NCI-H1048 (cell line): ENCODE results near the gene GUK1.

ENCODE experiments used
- DNase-seq: peaks from one replicate; lab custom pipeline; 2025; lab: John Stamatoyannopoulos, UW

GUK1 gene

GRCh38 chr1:228131766-228132165 lies 8.3 kb upstream of the GUK1 start:
- DNase-seq, result no peak

GRCh38 chr1:228134591-228134990 lies 5.5 kb upstream of the GUK1 start:
- DNase-seq, result no peak

- DNase-seq, result no peak
Observed at GRCh38 chr1:228136901-228137300, 3.2 kb upstream of the GUK1 start.

- DNase-seq, result no peak
Observed at GRCh38 chr1:228139406-228139930, 611 bp upstream of the GUK1 start.

GRCh38 chr1:228140724-228141225 lies 696 bp downstream of the GUK1 start:
- DNase-seq, result no peak

- DNase-seq, result no peak
Observed at GRCh38 chr1:228141226-228142044, 1.4 kb downstream of the GUK1 start.

- no peak for DNase-seq
Observed at GRCh38 chr1:228142155-228142691, 2.1 kb downstream of the GUK1 start.

- DNase-seq, result no peak
Observed at GRCh38 chr1:228142701-228143136, 2.6 kb downstream of the GUK1 start.

GRCh38 chr1:228143480-228144192 lies 3.6 kb downstream of the GUK1 start:
- no peak for DNase-seq

GRCh38 chr1:228144193-228144992 lies 4.3 kb downstream of the GUK1 start:
- DNase-seq, result no peak

GRCh38 chr1:228144993-228145343 lies 4.9 kb downstream of the GUK1 start:
- no peak for DNase-seq

- no peak for DNase-seq
Observed at GRCh38 chr1:228145463-228146416, 5.7 kb downstream of the GUK1 start.

- DNase-seq, result no peak
Observed at GRCh38 chr1:228146417-228147150, 6.5 kb downstream of the GUK1 start.

GRCh38 chr1:228147151-228147693 lies 7.1 kb downstream of the GUK1 start:
- no peak for DNase-seq

GRCh38 chr1:228147768-228148167 lies 7.7 kb downstream of the GUK1 start:
- DNase-seq, result no peak

GRCh38 chr1:228148196-228148861 lies 8.2 kb downstream of the GUK1 start:
- DNase-seq, result no peak

GRCh38 chr1:228148935-228149405 lies 8.9 kb downstream of the GUK1 start:
- no peak for DNase-seq

GRCh38 chr1:228149406-228150119 lies 9.5 kb downstream of the GUK1 start, which contains the start of gene GJC2:
GJC2 (plus strand) TSS chr1:228149930; CDS start chr1:228157759, 7,829 bp downstream.
- no peak for DNase-seq
